Upper lobe of left lung (tissue), 6 donors: Measurements from ENCODE around the gene ADAR. TPM values are rescaled to one million over a fixed set of nuclear protein-coding genes. Genes with fewer than 3 reads are reported as not detected.

Source experiments
- ATAC-seq, 2 donors: fragments of 200-7000 bp; cut with Tn5 transposase; one replicate each; pipeline ENCODE4 v1.9.1; 2022; ENCODE audit warnings: mild to moderate bottlenecking in 2 of 2, moderate library complexity in 2 of 2; ENCODE audit not compliant: low FRiP score in 2 of 2
- DNase-seq, 2 donors: peaks; one replicate each; pipeline ENCODE4 v3.0.0-alpha.2; 2019 to 2020
- H3K27ac ChIP-seq, 4 donors: fragments of 200-600 bp; sonication (generic); one replicate each; pipeline ENCODE4 v1.5.1; 2016 to 2019
- H3K27me3 ChIP-seq, 4 donors: fragments of 200-600 bp; sonication (generic); one replicate each; pipeline ENCODE4 v1.5.1; 2017 to 2019
- H3K36me3 ChIP-seq, 4 donors: fragments of 200-600 bp; sonication (generic); one replicate each; pipeline ENCODE4 v1.5.1; 2016 to 2019
- H3K4me1 ChIP-seq, 4 donors: fragments of 200-600 bp; sonication (generic); one replicate each; pipeline ENCODE4 v1.5.1; 2018 to 2019
- H3K4me3 ChIP-seq, 4 donors: fragments of 200-600 bp; sonication (generic); one replicate each; pipeline ENCODE4 v1.5.1; 2017 to 2019; ENCODE audit warnings: mild to moderate bottlenecking in 2 of 4, moderate library complexity in 1 of 4
- H3K9me3 ChIP-seq, 4 donors: fragments of 200-600 bp; sonication (generic); one replicate each; pipeline ENCODE4 v1.5.1; 2018 to 2019
- EP300 ChIP-seq, 4 donors: sonication (generic); formaldehyde crosslinking; IDR thresholded peaks; one replicate each; pipeline ENCODE4 v1.5.1; 2017; ENCODE audit warnings: antibody characterized with exemption in 4 of 4, control low read depth in 2 of 4
- POLR2A ChIP-seq, 4 donors: fragments of 450-650 bp; IDR thresholded peaks; one replicate each; pipeline ENCODE4 v1.5.1; 2016 to 2017; ENCODE audit warnings: antibody characterized with exemption in 4 of 4, mild to moderate bottlenecking in 2 of 4
- POLR2AphosphoS5 ChIP-seq, 2 donors: sonication (generic); formaldehyde crosslinking; IDR thresholded peaks; one replicate each; pipeline ENCODE4 v1.5.1; 2017; ENCODE audit warnings: antibody characterized with exemption in 2 of 2
- WGBS, 2 donors: methylation state at CpG; one replicate each; pipeline ENCODE4 v1.1.5; 2017 to 2018; 5-methylcytosine and 5-hydroxymethylcytosine counted together
- total RNA-seq, 6 donors: library from RNA; depleted of rRNA in 4 of 6; stranded (reverse); fragments of >200 nt in 4 of 6; gene quantifications; one replicate each; pipeline versions ENCODE4 v1.1.0 to v1.2.1, GENCODE V29; 2016 to 2021
- TF ChIP-seq, protein P1 (sequence below), 6 experiments: fragments of 450-650 bp in 4 of 6; fragments of 200-600 bp in 2 of 6; sonication (generic) in 2 of 6; IDR thresholded peaks; one replicate each; pipeline ENCODE4 v1.5.1; 2016 to 2019; ENCODE audit warnings: antibody characterized with exemption in 6 of 6
- donor health status: DM: no; HTN: no; CAD: no; lungs with moderate emphysema.
- donor health status: DM: no; HTN: yes; CAD: no; lungs with severe emphysema.

Gene ADAR
- total RNA-seq, 6 donors from 2014 or later = 113 to 226 (median 156) TPM

DNA sequence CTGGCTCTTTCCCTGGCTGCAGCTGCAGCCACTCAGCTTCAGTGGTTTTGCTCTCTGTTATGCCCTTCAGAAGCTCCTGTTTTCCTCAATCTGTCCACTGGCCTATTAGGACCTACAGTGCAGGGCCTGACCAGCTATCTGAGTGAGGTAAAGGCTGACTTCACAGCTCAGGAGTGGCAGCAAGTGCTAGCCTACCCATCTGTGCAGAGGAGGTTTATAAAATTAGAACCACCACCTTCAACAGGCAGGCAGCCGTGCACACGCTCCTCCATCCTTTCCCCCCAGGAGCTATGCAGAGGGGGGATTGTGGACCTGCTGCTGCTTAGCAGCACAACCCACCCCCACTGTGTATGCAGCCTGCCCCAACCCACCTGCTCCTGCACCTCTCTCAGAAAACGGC, 8.3 kb downstream of the ADAR start:
- no peaks in the 10 kb centered on the region for H3K9me3 ChIP-seq
- H3K27me3 ChIP-seq = no peaks in the 10 kb centered on the region
- peak in 1 of 2 donors; percentile 13 for ATAC-seq
- peaks cover 35 to 53% (median 37%) of the 10 kb centered on the region in 4 donors for H3K4me1 ChIP-seq
- peaks cover 43 to 87% (median 70%) of the 10 kb centered on the region in 4 donors for H3K36me3 ChIP-seq
- 81 to 82% methylated on average over 3 of the region's 3 CpGs for WGBS, 2 donors
- no peak for DNase-seq
- TF ChIP-seq EP300 (IDR thresholded peaks at IDR 0.05) (no peak), POLR2AphosphoS5 (IDR thresholded peaks at IDR 0.05) (no peak), POLR2A (IDR thresholded peaks at IDR 0.05) (no peak)
- TF ChIP-seq, protein P1, sequence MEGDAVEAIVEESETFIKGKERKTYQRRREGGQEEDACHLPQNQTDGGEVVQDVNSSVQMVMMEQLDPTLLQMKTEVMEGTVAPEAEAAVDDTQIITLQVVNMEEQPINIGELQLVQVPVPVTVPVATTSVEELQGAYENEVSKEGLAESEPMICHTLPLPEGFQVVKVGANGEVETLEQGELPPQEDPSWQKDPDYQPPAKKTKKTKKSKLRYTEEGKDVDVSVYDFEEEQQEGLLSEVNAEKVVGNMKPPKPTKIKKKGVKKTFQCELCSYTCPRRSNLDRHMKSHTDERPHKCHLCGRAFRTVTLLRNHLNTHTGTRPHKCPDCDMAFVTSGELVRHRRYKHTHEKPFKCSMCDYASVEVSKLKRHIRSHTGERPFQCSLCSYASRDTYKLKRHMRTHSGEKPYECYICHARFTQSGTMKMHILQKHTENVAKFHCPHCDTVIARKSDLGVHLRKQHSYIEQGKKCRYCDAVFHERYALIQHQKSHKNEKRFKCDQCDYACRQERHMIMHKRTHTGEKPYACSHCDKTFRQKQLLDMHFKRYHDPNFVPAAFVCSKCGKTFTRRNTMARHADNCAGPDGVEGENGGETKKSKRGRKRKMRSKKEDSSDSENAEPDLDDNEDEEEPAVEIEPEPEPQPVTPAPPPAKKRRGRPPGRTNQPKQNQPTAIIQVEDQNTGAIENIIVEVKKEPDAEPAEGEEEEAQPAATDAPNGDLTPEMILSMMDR (IDR thresholded peaks at IDR 0.05) = no peak
- no peak overlapping the region for H3K4me3 ChIP-seq
- peak overlapping the region in 1 of 4 donors; percentile 39 for H3K27ac ChIP-seq

DNA sequence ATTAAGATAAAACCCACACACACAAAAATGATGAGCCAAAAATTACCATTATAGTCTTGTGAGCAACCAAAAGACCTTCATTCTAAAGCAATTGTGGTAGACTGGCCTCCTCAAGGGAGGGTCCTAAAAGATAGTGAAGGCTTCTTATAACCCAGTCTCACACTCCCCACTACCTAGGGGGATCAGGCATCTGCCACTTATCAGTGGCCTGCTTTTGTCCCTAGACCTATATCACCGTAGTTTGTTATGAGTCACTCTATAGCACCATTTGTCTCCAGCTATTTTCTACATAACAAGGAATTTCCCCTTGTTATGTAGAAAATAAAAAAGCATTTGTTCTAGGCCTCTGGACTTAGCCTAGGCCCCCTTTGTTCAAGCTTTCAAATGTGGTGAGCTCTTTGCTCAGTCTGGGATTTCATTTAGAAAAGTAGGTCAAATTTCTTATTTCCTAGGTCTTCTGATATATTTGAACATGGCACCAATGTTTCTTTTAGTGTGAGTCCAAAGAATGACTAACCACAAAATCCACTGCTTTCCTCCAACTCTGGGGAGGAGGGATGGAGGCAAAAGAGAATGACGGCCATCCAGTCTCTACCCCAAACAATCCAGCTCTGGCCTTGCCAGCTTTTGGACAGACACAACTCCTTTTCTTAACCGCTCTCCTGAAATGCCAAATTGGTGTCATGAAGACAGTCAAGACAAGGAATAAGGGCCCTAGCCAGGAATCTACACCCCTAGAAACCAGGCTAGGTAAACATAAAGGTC, 8.9 kb downstream of the ADAR start:
- Histone ChIP-seq H3K27ac (peak overlapping the region in 1 of 4 donors; percentile 39), H3K27me3 (no peaks in the 10 kb centered on the region), H3K36me3 (peaks cover 44 to 93% (median 76%) of the 10 kb centered on the region in 4 donors), H3K4me3 (no peak overlapping the region), H3K4me1 (peaks cover 29 to 47% (median 33%) of the 10 kb centered on the region in 4 donors), H3K9me3 (no peaks in the 10 kb centered on the region)
- 70 to 86% methylated on average over 3 of the region's 3 CpGs for WGBS, 2 donors
- TF ChIP-seq, protein P1 (IDR thresholded peaks at IDR 0.05) = no peak
- no peak for TF ChIP-seq EP300 (IDR thresholded peaks at IDR 0.05)
- no peak for TF ChIP-seq POLR2AphosphoS5 (IDR thresholded peaks at IDR 0.05)
- TF ChIP-seq POLR2A (IDR thresholded peaks at IDR 0.05) = no peak
- ATAC-seq = no peak
- DNase-seq = no peak

DNA sequence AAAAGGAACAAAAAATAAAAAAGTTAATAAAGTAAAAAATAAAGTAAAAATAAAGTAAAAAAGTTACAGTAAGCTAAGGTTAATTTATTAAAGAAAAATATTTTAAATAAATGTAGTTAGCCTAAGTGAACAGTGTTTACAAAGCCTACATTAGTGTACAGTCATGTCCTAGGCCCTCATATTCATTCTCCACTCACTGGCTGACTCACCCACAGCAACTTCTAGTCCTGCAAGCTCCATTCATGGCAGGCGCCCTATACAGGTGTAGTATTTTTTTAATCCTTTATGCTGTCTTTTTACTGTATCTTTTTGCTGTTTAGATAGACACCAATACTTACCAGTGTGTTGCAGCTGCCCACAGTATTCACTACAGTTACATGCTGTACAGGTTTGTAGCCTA, 12.4 kb downstream of the ADAR start:
- WGBS, 2 donors = 93 to 100% methylated on average over 1 of the region's 1 CpG
- no peaks in the 10 kb centered on the region for H3K9me3 ChIP-seq
- peaks cover 56 to 99% (median 88%) of the 10 kb centered on the region in 4 donors for H3K36me3 ChIP-seq
- peaks cover 7 to 18% (median 10%) of the 10 kb centered on the region in 4 donors for H3K4me1 ChIP-seq
- no peak overlapping the region for H3K4me3 ChIP-seq
- no peak for DNase-seq
- no peaks in the 10 kb centered on the region for H3K27me3 ChIP-seq
- ATAC-seq = no peak
- TF ChIP-seq POLR2AphosphoS5 (IDR thresholded peaks at IDR 0.05) (no peak), EP300 (IDR thresholded peaks at IDR 0.05) (no peak), POLR2A (IDR thresholded peaks at IDR 0.05) (no peak)
- TF ChIP-seq, protein P1 (IDR thresholded peaks at IDR 0.05) = no peak
- H3K27ac ChIP-seq = no peak overlapping the region

DNA sequence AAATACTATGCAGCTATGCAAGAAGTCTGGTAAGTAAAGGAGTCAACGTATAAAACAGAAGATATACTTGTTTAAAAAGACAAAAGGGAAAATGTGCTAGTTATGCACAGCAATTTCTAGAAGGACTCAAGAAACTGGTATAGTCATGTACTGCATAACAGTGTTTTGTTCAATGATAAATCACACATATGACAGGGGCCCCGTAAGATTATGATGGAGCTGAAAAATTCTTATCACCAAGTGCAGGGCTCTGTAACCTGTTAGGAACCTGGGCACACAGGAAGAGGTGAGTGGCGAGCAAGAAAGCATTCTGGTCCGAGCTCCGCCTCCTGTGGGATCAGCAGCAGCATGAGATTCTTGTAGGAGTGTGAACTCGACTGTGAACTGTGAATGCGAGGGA, 13.2 kb downstream of the ADAR start:
- Histone ChIP-seq H3K27ac (no peak overlapping the region), H3K9me3 (no peaks in the 10 kb centered on the region), H3K4me1 (peaks cover 1 to 10% (median 6%) of the 10 kb centered on the region in 4 donors), H3K36me3 (peaks cover 62 to 99% (median 90%) of the 10 kb centered on the region in 4 donors), H3K4me3 (no peak overlapping the region), H3K27me3 (no peaks in the 10 kb centered on the region)
- WGBS, 2 donors = 88% methylated on average over 7 of the region's 7 CpGs
- DNase-seq = no peak
- no peak for ATAC-seq
- no peak for TF ChIP-seq EP300 (IDR thresholded peaks at IDR 0.05)
- TF ChIP-seq, protein P1 (IDR thresholded peaks at IDR 0.05) = no peak
- TF ChIP-seq POLR2AphosphoS5 (IDR thresholded peaks at IDR 0.05) = no peak
- TF ChIP-seq POLR2A (IDR thresholded peaks at IDR 0.05) = no peak
